ENCODE measurements around the gene FHL1. TPM values are rescaled to one million over a fixed set of nuclear protein-coding genes. Genes with fewer than 3 reads are reported as not detected.
"Not testable (repeated sequence)": the region's sequence is repeated elsewhere in the genome, so short reads cannot be mapped to it uniquely, and the experiment has no call there.

Gene FHL1
- polyA plus RNA-seq (ENCODE audit: insufficient read length): 1,206 TPM

- peak; percentile 65 for DNase-seq
Measured at GRCh38 chrX:136147315-136147901, at the start of gene FHL1. FHL1 (plus strand) TSS chrX:136147533.

DNA sequence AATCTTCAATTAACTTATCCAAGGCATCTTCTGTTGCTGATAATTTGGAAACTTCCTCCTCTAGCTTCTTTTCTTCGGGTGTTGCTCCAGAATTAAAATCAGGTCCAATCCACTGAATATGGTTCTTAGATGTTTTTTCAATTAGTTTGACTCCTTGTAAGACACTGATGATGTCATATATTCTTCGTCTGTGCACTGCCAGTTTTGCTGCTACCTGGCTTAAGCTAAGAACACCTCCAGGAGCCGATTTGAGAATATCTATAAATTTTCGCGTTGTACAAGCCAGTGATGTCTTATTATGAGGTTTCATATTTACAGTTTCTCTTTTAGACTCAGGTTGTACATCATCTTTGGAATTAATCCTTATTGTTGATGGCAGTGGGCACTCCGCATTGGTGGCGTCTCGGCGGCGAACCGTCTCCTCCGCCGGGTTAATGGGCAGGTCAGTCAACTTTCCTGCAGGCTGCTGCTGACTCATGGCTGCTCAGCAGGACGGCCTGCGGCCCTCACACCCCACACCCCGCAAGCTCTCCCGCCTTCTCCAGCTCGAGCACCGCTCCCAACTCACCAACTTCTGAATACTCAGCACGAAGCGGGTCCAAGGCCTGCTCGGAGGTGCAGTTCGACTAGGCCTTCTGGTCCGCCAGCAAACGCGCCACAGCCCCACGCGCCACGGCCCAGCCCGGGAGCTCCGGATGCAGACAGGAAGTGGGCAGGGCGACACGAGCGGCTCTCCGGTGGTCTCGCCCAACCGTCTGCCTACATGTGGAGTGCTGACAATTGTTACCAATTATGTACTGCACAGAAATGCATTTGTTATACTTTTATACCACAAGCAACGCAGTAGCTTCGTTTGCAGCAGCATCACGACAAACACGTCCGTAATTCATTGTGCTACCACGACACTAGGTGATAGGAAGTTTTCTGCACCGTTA is 49.2 kb upstream of the FHL1 start:
- DNase-seq: no peak

- DNase-seq: no peak
Measured at GRCh38 chrX:136104936-136105335, 42.4 kb upstream of the FHL1 start.

- no peak for DNase-seq
Measured at GRCh38 chrX:136106920-136107528, 40.3 kb upstream of the FHL1 start.

- DNase-seq: not testable (repeated sequence)
Measured at GRCh38 chrX:136108905-136109304, 38.4 kb upstream of the FHL1 start.

GRCh38 chrX:136112286-136112685 is 35.0 kb upstream of the FHL1 start:
- no peak for DNase-seq

GRCh38 chrX:136112778-136113177 is 34.6 kb upstream of the FHL1 start:
- DNase-seq: no peak

DNA sequence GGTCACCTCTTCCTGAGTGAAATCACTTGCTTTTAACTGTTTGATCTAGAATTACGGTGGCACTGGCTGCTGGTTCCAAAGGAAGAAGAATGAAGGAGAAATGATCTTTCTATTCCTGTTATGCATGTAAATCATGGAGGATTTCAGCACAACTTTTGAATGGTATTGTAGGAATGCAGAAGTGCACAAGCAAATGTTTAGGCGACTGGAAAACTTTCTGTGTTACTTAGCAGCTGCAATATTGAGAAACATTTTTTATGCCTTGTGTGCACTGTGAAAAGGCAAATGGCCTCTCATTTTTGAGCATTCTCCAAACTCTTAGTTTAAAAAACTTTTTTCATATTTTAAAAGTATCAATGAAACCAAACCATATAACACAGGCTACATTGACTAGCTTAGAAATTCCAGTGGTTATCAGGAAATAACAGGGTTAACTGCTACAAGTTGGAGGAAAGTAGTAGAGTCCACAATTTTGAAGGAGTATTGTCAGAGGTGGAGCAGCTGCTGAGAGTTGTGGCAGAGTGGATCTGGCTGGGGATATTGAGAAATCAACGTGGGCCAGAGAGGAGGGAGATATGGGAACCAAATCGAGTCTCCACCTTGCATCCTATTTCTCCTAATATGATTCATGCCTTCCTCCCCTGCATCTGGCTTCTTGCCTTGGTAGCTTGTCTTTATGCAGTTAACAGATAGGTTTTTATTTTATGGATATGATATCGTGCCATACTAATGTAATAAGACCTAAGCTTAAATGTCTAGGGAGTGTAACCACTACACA is 32.0 kb upstream of the FHL1 start:
- peak; percentile 27 for DNase-seq

- DNase-seq: no peak
Measured at GRCh38 chrX:136115904-136116297, 31.4 kb upstream of the FHL1 start.

DNA sequence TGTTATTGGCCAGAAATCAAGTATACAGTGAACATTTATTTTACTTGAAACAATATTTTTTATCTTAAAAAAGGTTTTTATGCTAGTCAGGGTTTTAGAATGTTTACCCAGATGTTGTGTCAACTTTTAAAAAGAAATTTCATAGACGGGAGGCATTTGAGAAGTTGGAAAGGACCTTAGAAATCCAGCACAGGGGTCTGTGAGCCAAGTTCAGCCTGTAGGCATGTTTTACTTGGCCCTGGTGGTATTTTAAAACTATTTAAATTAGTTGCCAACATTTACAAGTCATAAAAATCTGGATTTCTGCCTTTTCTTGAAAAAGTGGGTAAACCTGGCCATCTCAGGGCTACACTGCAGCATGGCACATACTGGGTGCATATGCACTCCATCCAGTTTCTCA is 25.5 kb upstream of the FHL1 start:
- DNase-seq: no peak

DNA sequence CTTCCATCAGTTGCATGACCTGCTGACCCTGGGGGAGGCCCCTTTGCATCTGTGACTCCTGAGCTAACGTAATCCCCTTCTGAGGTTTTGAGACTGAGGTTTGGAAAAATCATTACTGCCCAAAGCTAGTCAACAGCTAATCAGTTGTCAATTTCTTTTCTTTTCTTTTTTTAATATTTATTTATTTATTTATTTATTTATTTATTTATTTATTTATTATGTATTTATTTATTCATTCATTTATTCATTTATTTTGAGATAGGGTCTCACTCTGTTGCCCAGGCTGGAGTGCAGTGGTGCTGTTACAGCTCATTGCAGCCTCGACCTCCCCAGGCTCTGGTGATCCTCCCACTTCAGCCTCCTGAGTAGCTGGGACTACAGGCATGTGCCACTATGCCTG is 25.1 kb upstream of the FHL1 start:
- DNase-seq: no peak

DNA sequence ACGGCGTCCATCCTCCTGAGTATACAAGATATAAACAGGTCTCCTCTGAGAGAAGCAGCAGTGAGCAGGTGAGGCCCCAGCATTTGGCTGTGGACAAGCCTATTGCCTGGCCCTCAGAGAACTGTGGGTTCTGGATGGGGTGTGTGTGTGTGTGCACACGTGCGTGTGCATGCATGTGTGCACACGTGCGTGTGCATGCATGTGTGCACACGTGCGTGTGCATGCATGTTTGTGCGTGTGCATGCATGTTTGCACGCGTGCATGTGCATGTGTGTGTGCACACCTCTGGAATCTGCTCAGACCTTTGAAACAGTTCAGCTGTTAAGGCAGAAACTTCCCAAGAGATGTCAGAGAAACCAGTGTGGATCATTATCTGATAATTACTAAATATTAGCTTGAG is 22.2 kb upstream of the FHL1 start:
- DNase-seq: no peak

GRCh38 chrX:136126371-136126770 is 21.0 kb upstream of the FHL1 start:
- no peak for DNase-seq

GRCh38 chrX:136126872-136127406 is 20.4 kb upstream of the FHL1 start:
- DNase-seq: no peak

- DNase-seq: no peak
Measured at GRCh38 chrX:136128743-136129142, 18.6 kb upstream of the FHL1 start.

GRCh38 chrX:136130931-136131833 is 16.2 kb upstream of the FHL1 start:
- no peak for DNase-seq

DNA sequence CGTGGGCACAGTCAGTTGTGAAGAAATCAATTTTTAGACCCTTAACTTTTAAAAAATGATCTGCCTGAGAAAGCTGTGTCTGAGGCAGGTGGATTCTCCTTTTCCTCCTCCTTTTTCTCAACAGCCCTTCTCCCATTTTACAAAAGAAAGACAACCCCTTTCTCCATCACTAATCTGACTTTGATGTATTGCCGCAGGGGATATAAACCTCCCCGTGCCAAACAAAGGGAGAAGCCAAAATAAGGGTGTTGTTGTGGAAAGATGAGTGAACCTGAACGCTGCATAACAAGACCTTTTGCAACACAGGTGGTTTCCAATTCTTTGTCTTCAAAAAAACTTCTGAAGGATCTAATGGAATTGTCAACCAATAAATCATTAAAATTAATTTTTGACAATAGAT is 8.4 kb upstream of the FHL1 start:
- no peak for DNase-seq

GRCh38 chrX:136141569-136141968 is 5.8 kb upstream of the FHL1 start:
- no peak for DNase-seq

DNA sequence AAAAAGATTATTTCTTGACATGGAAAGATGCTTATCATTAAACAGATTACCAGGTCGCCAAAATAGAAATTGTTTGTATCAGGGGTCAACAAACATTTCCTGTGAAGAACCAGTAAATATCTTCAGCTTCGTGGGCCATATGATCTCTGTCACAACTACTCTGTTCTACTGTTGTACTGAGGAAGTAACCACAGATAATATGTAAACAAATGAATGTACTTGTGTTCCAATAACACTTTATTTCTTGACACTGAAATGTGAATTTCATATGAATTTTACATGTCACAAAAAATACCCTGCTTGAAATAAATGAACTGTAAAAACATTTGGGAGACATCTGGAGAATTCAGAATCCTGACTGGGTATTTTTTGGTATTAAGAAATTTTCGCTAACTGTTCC is 4.7 kb upstream of the FHL1 start:
- DNase-seq: no peak

DNA sequence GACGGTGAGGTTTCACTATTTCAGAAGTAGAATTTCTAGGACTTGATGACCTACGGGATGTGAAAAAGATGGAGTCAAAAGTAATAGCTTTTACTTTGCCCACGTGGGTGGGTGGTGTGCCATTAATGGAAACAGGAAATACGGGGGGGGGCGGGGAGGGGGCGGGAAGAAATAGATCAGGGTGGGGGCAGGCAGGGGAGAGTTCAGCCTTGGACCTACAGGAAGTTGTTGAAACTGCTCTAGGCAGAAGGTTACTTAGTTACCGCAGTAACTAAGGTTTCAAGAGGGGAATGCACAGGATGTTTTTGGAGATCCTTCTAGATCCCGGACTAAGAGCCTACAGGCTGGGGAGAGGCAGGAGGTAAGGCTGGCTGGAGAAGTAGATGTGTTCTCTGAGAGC is 3.6 kb upstream of the FHL1 start:
- DNase-seq: no peak

GRCh38 chrX:136146614-136147314 is 569 bp upstream of the FHL1 start:
- DNase-seq: peak; percentile 8

Data from hindlimb muscle (tissue), 1 donor.